GM12878 (cell line): Measurements from ENCODE around the gene IFNLR1. TPM values are rescaled to one million over a fixed set of nuclear protein-coding genes. Genes with fewer than 3 reads are reported as not detected.

ENCODE experiments used
- ATF2 ChIP-seq: IDR thresholded peaks from 2 replicates; pipeline ENCODE4 v1.6.1; 2012; ENCODE audit warnings: low read length, inconsistent platforms
- CBFB ChIP-seq: IDR thresholded peaks from 2 replicates; pipeline ENCODE4 v1.6.1; 2016; ENCODE audit warnings: antibody characterized with exemption, low read depth
- CBX3 ChIP-seq: fragments of 200-600 bp; sonication (generic); IDR thresholded peaks from 2 replicates; pipeline ENCODE4 v1.6.1; 2016; ENCODE audit warnings: low read depth, borderline replicate concordance
- CREB1 ChIP-seq: IDR thresholded peaks from 2 replicates; pipeline ENCODE4 v1.6.1; 2012; ENCODE audit warnings: low read depth, mild to moderate bottlenecking, inconsistent platforms
- DPF2 ChIP-seq: fragments of 450-650 bp; IDR thresholded peaks from 2 replicates; pipeline ENCODE4 v1.6.1; 2017; ENCODE audit warnings: mild to moderate bottlenecking
- E2F4 ChIP-seq: IDR thresholded peaks from 2 replicates; pipeline ENCODE4 v1.6.1; 2012; ENCODE audit warnings: low read depth, low read length, improper control_type of control experiment
- KAT2A ChIP-seq: conservative IDR thresholded peaks from 2 replicates; pipeline ENCODE4 v1.6.1; 2011; ENCODE audit warnings: low read depth, low read length; ENCODE audit not compliant: control insufficient read depth
- KLF5 ChIP-seq: fragments of 450-650 bp; IDR thresholded peaks from 2 replicates; pipeline ENCODE4 v1.6.1; 2014; ENCODE audit warnings: mild to moderate bottlenecking; ENCODE audit not compliant: partially characterized antibody
- MXI1 ChIP-seq: fragments of 150-350 bp; IDR thresholded peaks from 2 replicates; pipeline ENCODE4 v1.6.1; 2011; ENCODE audit warnings: low read depth, mild to moderate bottlenecking, inconsistent platforms, low read length, improper control_type of control experiment
- NR2C2 ChIP-seq: IDR thresholded peaks from 2 replicates; pipeline ENCODE4 v1.6.1; 2011; ENCODE audit warnings: borderline replicate concordance, low read depth; ENCODE audit not compliant: control insufficient read depth, insufficient read length
- RAD51 ChIP-seq: fragments of 450-650 bp; IDR thresholded peaks from 2 replicates; pipeline ENCODE4 v1.6.1; 2016; ENCODE audit warnings: moderate library complexity, mild to moderate bottlenecking, inconsistent platforms
- RELA ChIP-seq: fragments of 450-650 bp; IDR thresholded peaks from 2 replicates; pipeline ENCODE4 v1.8.0; 2014; ENCODE audit warnings: borderline replicate concordance; ENCODE audit not compliant: partially characterized antibody
- RFX5 ChIP-seq: IDR thresholded peaks from 2 replicates; pipeline ENCODE4 v1.6.1; 2011; ENCODE audit warnings: low read depth, low read length, improper control_type of control experiment
- SIX5 ChIP-seq: IDR thresholded peaks from 2 replicates; pipeline ENCODE4 v1.6.1; 2011; ENCODE audit warnings: mild to moderate bottlenecking, low read depth, low read length, moderate library complexity; ENCODE audit not compliant: severe bottlenecking
- SMAD1 ChIP-seq: fragments of 450-650 bp; IDR thresholded peaks from 2 replicates; pipeline ENCODE4 v1.6.1; 2018; ENCODE audit warnings: mild to moderate bottlenecking, low read depth; ENCODE audit not compliant: partially characterized antibody
- SMARCA5 ChIP-seq: fragments of 450-650 bp; IDR thresholded peaks from 2 replicates; pipeline ENCODE4 v1.6.1; 2017; ENCODE audit warnings: mild to moderate bottlenecking
- STAT1 ChIP-seq: fragments of 450-650 bp; conservative IDR thresholded peaks from 2 replicates; pipeline ENCODE4 v1.6.1; 2014; ENCODE audit warnings: antibody characterized with exemption, mild to moderate bottlenecking
- STAT3 ChIP-seq: IDR thresholded peaks from 2 replicates; pipeline ENCODE4 v1.6.1; 2011; ENCODE audit warnings: low read depth, low read length, improper control_type of control experiment
- SUPT20H ChIP-seq: IDR thresholded peaks from 2 replicates; pipeline ENCODE4 v1.6.1; 2011; ENCODE audit warnings: low read depth, mild to moderate bottlenecking, low read length, moderate library complexity, borderline replicate concordance; ENCODE audit not compliant: control insufficient read depth
- TAF1 ChIP-seq: IDR thresholded peaks from 2 replicates; pipeline ENCODE4 v1.6.1; 2011; ENCODE audit warnings: mild to moderate bottlenecking, low read depth, low read length, borderline replicate concordance
- TCF12 ChIP-seq: IDR thresholded peaks from 2 replicates; pipeline ENCODE4 v1.6.1; 2011; ENCODE audit warnings: low read depth, mild to moderate bottlenecking, low read length
- ZBTB4 ChIP-seq: fragments of 450-650 bp; formaldehyde crosslinking; IDR thresholded peaks from 2 replicates; pipeline ENCODE4 v1.4.0; 2022; ENCODE audit warnings: mild to moderate bottlenecking, moderate library complexity
- ZNF592 ChIP-seq: fragments of 450-650 bp; IDR thresholded peaks from 2 replicates; pipeline ENCODE4 v1.6.1; 2017; ENCODE audit warnings: mild to moderate bottlenecking, moderate library complexity
- polyA plus RNA-seq, 11 experiments: library from polyadenylated mRNA; depleted of rRNA in 4 of 11; unstranded in 6 of 11; stranded (reverse) in 5 of 11; fragments of >200 nt; fragmentation: Nextera tagmentation in 4 of 11; fragmentation: Illumina TruSeq in 1 of 11; extraction: Ambion mirVana in 4 of 11; extraction: Trizol in 1 of 11; gene quantifications; 1 replicate in 1 of 11; 2 replicates in 10 of 11; pipeline versions ENCODE4 v1.2.1 to v1.2.3, GENCODE V29; 2011 to 2016; ENCODE audit warnings: inconsistent platforms in 2 of 11, missing spikeins in 2 of 11, low read depth in 1 of 11
- total RNA-seq, 4 experiments: library from RNA; depleted of rRNA in 3 of 4; stranded (reverse); fragments of >200 nt in 3 of 4; fragmentation: Illumina TruSeq in 1 of 4; extraction: Trizol in 1 of 4; gene quantifications; 2 replicates each; pipeline versions ENCODE4 v1.2.1 to v1.2.3, GENCODE V29; 2013 to 2021

The IFNLR1 gene
- total and polyA plus RNA-seq, 10 of the 15 experiments (the other 5 are each of a cell fraction or from before 2014, with no cell fraction given), result 0.31 to 5.6 (median 3.9) TPM

GRCh38 chr1:24191860-24192259 is 4.8 kb upstream of the IFNLR1 start (continued):
- TF ChIP-seq ZNF592 (no peak), ZBTB4 (CRISPR knock-in tag) (no peak), SMARCA5 (no peak), TAF1 (no peak), RFX5 (no peak), TCF12 (no peak), SMAD1 (no peak), E2F4 (no peak), RELA (no peak), CREB1 (peak; percentile 19; the same call in 1 of the 2 replicates), MXI1 (no peak), CBX3 (no peak), CBFB (peak; percentile 65), KLF5 (no peak), NR2C2 (no peak), SUPT20H (no peak), STAT3 (no peak), STAT1 (no peak), DPF2 (peak; percentile 31), ATF2 (peak; percentile 78; the same call in 1 of the 2 replicates), SIX5 (no peak), KAT2A (no peak), RAD51 (no peak)
